PC-3 (cell line): ENCODE measurements around the gene BNIPL. TPM values are rescaled to one million over a fixed set of nuclear protein-coding genes. Genes with fewer than 3 reads are reported as not detected.

Source experiments
- ATAC-seq: fragments of 200-7000 bp; cut with Tn5 transposase; 2 replicates; pipeline ENCODE4 v1.9.1; 2020; ENCODE audit warnings: mild to moderate bottlenecking, moderate library complexity
- BruUV-seq: library from RNA; stranded (reverse); fragments of 400-500 nt; replicated peaks from 2 replicates; lab custom pipeline; 2021; lab: Mats Ljungman, UMichigan
- CTCF ChIA-PET: fragments of 300-600 bp; sonication (Branson Sonifier 250); formaldehyde crosslinking; loops from one replicate; lab custom pipeline; 2022; ENCODE audit warnings: antibody characterized with exemption; lab: Charles Lee
- POLR2A ChIA-PET: fragments of 300-600 bp; sonication (Branson Sonifier 250); formaldehyde crosslinking; loops from one replicate; lab custom pipeline; 2022; ENCODE audit warnings: antibody characterized with exemption; ENCODE audit not compliant: unreplicated experiment; lab: Charles Lee
- DNase-seq: peaks from one replicate; pipeline ENCODE4 v3.0.0-alpha.2; 2015
- H2AFZ ChIP-seq: fragments of 300-600 bp; sonication (generic); 2 replicates; pipeline ENCODE4 v1.6.0; 2016; ENCODE audit warnings: antibody characterized with exemption, low read length
- H3F3A ChIP-seq: fragments of 300-600 bp; sonication (generic); one replicate; pipeline ENCODE4 v1.6.0; 2017; ENCODE audit warnings: antibody characterized with exemption, low read length, control low read depth, mild to moderate bottlenecking; ENCODE audit not compliant: unreplicated experiment
- H3K27ac ChIP-seq: fragments of 300-600 bp; sonication (generic); 2 replicates; pipeline ENCODE4 v1.5.1; 2016; ENCODE audit warnings: mild to moderate bottlenecking, low read length
- H3K27me3 ChIP-seq: fragments of 300-600 bp; sonication (generic); 2 replicates; pipeline ENCODE4 v1.6.1; 2016; ENCODE audit warnings: low read length, mixed read lengths
- H3K36me3 ChIP-seq: fragments of 300-600 bp; sonication (generic); 2 replicates; pipeline ENCODE4 v1.6.1; 2016; ENCODE audit warnings: low read depth, mixed run types, low read length, mixed read lengths
- H3K4me1 ChIP-seq: fragments of 300-600 bp; sonication (generic); 2 replicates; pipeline ENCODE4 v1.5.1; 2016; ENCODE audit warnings: low read length; ENCODE audit not compliant: insufficient read depth
- H3K4me2 ChIP-seq: fragments of 300-600 bp; sonication (generic); 2 replicates; pipeline ENCODE4 v1.6.0; 2016; ENCODE audit warnings: low read length
- H3K4me3 ChIP-seq: fragments of 300-600 bp; sonication (generic); 2 replicates; pipeline ENCODE4 v1.5.1; 2016; ENCODE audit warnings: mild to moderate bottlenecking, low read length, mixed read lengths
- H3K79me2 ChIP-seq: fragments of 300-600 bp; sonication (generic); 2 replicates; pipeline ENCODE4 v1.6.1; 2017; ENCODE audit warnings: low read length, mixed read lengths
- H3K9ac ChIP-seq: fragments of 300-600 bp; sonication (generic); 2 replicates; pipeline ENCODE4 v1.6.0; 2016; ENCODE audit warnings: mild to moderate bottlenecking, low read length
- H3K9me2 ChIP-seq: fragments of 300-600 bp; sonication (generic); replicated peaks from 2 replicates; pipeline ENCODE4 v1.6.1; 2016; ENCODE audit warnings: mixed run types, low read length, mixed read lengths
- H3K9me3 ChIP-seq: fragments of 300-600 bp; sonication (generic); 2 replicates; pipeline ENCODE4 v1.6.1; 2016; ENCODE audit warnings: low read length, mixed read lengths
- H4K20me1 ChIP-seq: fragments of 300-600 bp; sonication (generic); 2 replicates; pipeline ENCODE4 v1.6.1; 2016; ENCODE audit warnings: low read length, mixed read lengths
- EZH2 ChIP-seq: fragments of 300-600 bp; sonication (generic); IDR thresholded peaks from one replicate; pipeline ENCODE4 v1.6.1; 2017; ENCODE audit warnings: antibody characterized with exemption, mild to moderate bottlenecking, low read length; ENCODE audit not compliant: unreplicated experiment
- EZH2phosphoT487 ChIP-seq: fragments of 300-600 bp; sonication (generic); IDR thresholded peaks from 2 replicates; pipeline ENCODE4 v1.6.1; 2018; ENCODE audit warnings: mild to moderate bottlenecking, antibody characterized with exemption, low read length, borderline replicate concordance
- intact Hi-C: fragments of 100-400 bp; cut with micrococcal nuclease; formaldehyde crosslinking; loops from 2 replicates; pipeline ENCODE4 v1.9.0; 2023
- total RNA-seq: library from RNA; depleted of rRNA; stranded (reverse); fragments of >200 nt; gene quantifications from 2 replicates; pipeline ENCODE4 v1.2.3, GENCODE V29; 2014
- TF ChIP-seq, protein P1 (sequence below): fragments of 300-600 bp; sonication (generic); conservative IDR thresholded peaks from 2 replicates; pipeline ENCODE4 v1.5.1; 2017; ENCODE audit warnings: antibody characterized with exemption, low read depth, mild to moderate bottlenecking, low read length

Gene BNIPL
- total RNA-seq, 1 experiment from 2014 or later = 0.51 TPM

DNA sequence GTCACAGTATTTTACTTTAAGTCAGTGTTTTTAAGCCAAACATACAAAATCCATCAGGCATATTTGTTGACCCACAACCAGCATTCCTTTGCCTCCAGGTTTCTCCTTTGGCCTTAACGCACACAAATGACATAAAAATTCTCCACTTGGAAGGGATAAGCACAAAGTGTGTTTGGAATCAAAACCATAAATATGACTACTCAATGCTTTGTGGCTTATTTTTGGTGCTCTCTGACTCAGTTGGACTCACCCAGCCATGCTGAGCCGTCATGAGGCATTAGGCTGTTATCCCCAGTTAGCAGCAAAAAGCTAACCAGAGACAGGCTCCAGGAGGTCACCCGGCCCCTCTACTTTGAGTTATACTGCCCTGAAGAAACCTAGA, 27.2 kb upstream of the BNIPL start:
- Histone ChIP-seq H3K79me2 (peaks cover 32% of the 10 kb centered on the region), H3K4me2 (peak overlapping the region; percentile 92), H2AFZ (peak overlapping the region; percentile 99), H4K20me1 (no peaks in the 10 kb centered on the region), H3K4me3 (peak overlapping the region; percentile 86), H3K27me3 (no peaks in the 10 kb centered on the region), H3K36me3 (no peaks in the 10 kb centered on the region), H3K27ac (no peak overlapping the region), H3K9me2 (no peaks in the 10 kb centered on the region), H3K9me3 (no peaks in the 10 kb centered on the region), H3F3A (peaks cover 6% of the 10 kb centered on the region), H3K9ac (peak overlapping the region; percentile 87), H3K4me1 (peaks cover 37% of the 10 kb centered on the region)
- intact Hi-C loops = loop anchor here (5.0 to 10.0 kb wide), 3 partner anchors 38 to 384 kb away; partner anchors contain the start of genes C1orf56, ENSA and GOLPH3L
- no TSS peak for BruUV-seq
- ATAC-seq = no peak
- no peak for DNase-seq
- TF ChIP-seq, protein P1, sequence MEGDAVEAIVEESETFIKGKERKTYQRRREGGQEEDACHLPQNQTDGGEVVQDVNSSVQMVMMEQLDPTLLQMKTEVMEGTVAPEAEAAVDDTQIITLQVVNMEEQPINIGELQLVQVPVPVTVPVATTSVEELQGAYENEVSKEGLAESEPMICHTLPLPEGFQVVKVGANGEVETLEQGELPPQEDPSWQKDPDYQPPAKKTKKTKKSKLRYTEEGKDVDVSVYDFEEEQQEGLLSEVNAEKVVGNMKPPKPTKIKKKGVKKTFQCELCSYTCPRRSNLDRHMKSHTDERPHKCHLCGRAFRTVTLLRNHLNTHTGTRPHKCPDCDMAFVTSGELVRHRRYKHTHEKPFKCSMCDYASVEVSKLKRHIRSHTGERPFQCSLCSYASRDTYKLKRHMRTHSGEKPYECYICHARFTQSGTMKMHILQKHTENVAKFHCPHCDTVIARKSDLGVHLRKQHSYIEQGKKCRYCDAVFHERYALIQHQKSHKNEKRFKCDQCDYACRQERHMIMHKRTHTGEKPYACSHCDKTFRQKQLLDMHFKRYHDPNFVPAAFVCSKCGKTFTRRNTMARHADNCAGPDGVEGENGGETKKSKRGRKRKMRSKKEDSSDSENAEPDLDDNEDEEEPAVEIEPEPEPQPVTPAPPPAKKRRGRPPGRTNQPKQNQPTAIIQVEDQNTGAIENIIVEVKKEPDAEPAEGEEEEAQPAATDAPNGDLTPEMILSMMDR = no peak
- no peak for TF ChIP-seq EZH2phosphoT487
- no peak for TF ChIP-seq EZH2
- ChIA-PET CTCF (no interaction called here), POLR2A (no interaction called here)

DNA sequence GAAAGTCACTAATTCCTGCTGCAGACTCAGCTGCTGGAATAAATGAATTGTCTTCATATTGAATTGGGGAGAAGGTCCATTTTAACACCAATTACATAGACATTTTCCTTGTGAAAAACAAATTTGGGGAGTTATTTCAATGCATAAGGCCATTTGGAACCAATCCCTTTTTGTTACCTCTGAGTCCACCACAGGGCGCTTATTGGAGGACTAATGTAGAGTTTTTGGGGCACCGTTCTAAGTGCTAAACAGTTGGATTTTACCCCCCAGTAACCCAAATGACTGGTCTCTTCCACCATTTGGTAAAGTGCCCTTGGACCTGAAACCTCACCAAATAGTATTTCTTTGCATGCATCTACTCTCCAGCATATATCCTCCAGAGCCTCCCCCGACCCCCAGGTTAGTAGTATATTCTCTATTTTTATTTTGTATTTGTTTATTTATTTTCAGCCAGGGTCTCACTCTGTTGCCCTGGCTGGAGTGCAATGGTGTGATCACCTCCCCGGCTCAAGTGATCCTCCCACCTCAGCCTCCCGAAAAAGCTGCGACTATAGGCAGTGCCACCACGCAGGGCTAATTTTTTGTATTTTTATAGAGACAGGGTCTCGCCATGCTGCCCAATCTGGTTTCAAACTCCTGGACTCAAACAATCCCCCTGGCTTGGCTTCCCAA, 26.6 kb upstream of the BNIPL start:
- DNase-seq (no peak), ATAC-seq (no peak)
- Histone ChIP-seq H3K9me2 (no peaks in the 10 kb centered on the region), H3K79me2 (peaks cover 32% of the 10 kb centered on the region), H3K9ac (peak overlapping the region; percentile 87; the same call in 1 of the 2 replicates), H3K4me2 (peak overlapping the region; percentile 92), H2AFZ (peak overlapping the region; percentile 99), H3K36me3 (no peaks in the 10 kb centered on the region), H3K4me3 (peak overlapping the region; percentile 86), H3F3A (peaks cover 6% of the 10 kb centered on the region), H3K27ac (no peak overlapping the region), H3K9me3 (no peaks in the 10 kb centered on the region), H3K27me3 (no peaks in the 10 kb centered on the region), H4K20me1 (no peaks in the 10 kb centered on the region), H3K4me1 (peaks cover 37% of the 10 kb centered on the region)
- CTCF ChIA-PET = no interaction called here
- BruUV-seq = no TSS peak
- TF ChIP-seq EZH2phosphoT487 (no peak), EZH2 (no peak)
- TF ChIP-seq, protein P1 = no peak
- intact Hi-C loops = loop anchor here (5.0 to 10.0 kb wide), 3 partner anchors 37 to 385 kb away; partner anchors contain the start of genes C1orf56, ENSA and GOLPH3L
- POLR2A ChIA-PET = no interaction called here

DNA sequence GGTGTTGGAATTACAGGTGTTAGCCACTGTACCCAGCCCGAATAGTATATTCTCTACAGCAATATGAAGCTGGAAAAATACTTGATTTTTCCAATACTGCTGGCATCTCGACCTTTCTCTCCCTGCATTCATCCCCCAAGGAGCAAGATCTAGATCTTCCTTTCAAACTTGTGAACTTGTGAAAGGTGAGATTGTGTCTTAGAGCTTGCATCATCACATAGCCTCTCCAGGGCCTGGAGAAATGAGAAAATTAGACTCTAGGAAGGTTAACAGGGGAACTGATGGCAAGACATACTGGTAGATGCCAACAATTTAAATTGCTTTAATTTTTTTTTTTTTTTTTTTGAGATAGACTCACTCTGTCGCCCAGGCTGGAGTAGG, 26.1 kb upstream of the BNIPL start:
- no peak overlapping the region for H3K4me2 ChIP-seq
- POLR2A ChIA-PET = interaction anchor here (0.7 kb wide), 1 partner anchor 168 kb away, joined by 7 read pairs; no protein-coding TSS in a partner anchor

More for the DNA sequence above, 26.1 kb upstream of the BNIPL start:
- no peak overlapping the region for H3K27ac ChIP-seq
- peaks cover 37% of the 10 kb centered on the region for H3K4me1 ChIP-seq
- BruUV-seq = no TSS peak
- H3K9me2 ChIP-seq = no peaks in the 10 kb centered on the region
- H3K9ac ChIP-seq = no peak overlapping the region
- DNase-seq (no peak), ATAC-seq (no peak)
- intact Hi-C loops = no loop called here
- CTCF ChIA-PET = no interaction called here
- no peaks in the 10 kb centered on the region for H3K9me3 ChIP-seq
- no peaks in the 10 kb centered on the region for H4K20me1 ChIP-seq
- H3K27me3 ChIP-seq = no peaks in the 10 kb centered on the region
- TF ChIP-seq EZH2 = no peak
- no peak for TF ChIP-seq EZH2phosphoT487
- TF ChIP-seq, protein P1 = no peak
- H2AFZ ChIP-seq = no peak overlapping the region
- H3K4me3 ChIP-seq = no peak overlapping the region
- no peaks in the 10 kb centered on the region for H3K36me3 ChIP-seq
- H3K79me2 ChIP-seq = peaks cover 32% of the 10 kb centered on the region
- H3F3A ChIP-seq = peaks cover 6% of the 10 kb centered on the region
